ENCODE measurements around the gene ME2.
"Not testable (repeated sequence)": the region's sequence is repeated elsewhere in the genome, so short reads cannot be mapped to it uniquely, and the experiment has no call there.

The ME2 gene

GRCh38 chr18:50973367-50974126, 94.6 kb downstream of the ME2 start:
- DNase-seq (ENCODE audit: low spot score) = no peak

GRCh38 chr18:50977037-50977760, 98.3 kb downstream of the ME2 start:
- DNase-seq (ENCODE audit: low spot score) = no peak

- no peak for DNase-seq (ENCODE audit: low spot score)
Measured at GRCh38 chr18:50981381-50981780, 102.5 kb downstream of the ME2 start.

GRCh38 chr18:50982086-50982801, 103.3 kb downstream of the ME2 start:
- no peak for DNase-seq (ENCODE audit: low spot score)

- DNase-seq (ENCODE audit: low spot score) = no peak
Measured at GRCh38 chr18:50982802-50983179, 103.9 kb downstream of the ME2 start.

GRCh38 chr18:50986360-50987087, 107.6 kb downstream of the ME2 start:
- no peak for DNase-seq (ENCODE audit: low spot score)

- no peak for DNase-seq (ENCODE audit: low spot score)
Measured at GRCh38 chr18:50987261-50987660, 108.3 kb downstream of the ME2 start.

GRCh38 chr18:50989711-50990110, 110.8 kb downstream of the ME2 start:
- no peak for DNase-seq (ENCODE audit: low spot score)

GRCh38 chr18:50992351-50992762, 113.4 kb downstream of the ME2 start:
- DNase-seq (ENCODE audit: low spot score) = no peak

- no peak for DNase-seq (ENCODE audit: low spot score)
Measured at GRCh38 chr18:50994031-50994430, 115.1 kb downstream of the ME2 start.

GRCh38 chr18:51003174-51003573, 124.3 kb downstream of the ME2 start:
- DNase-seq (ENCODE audit: low spot score) = not testable (repeated sequence)
